ENCODE results near the gene BDH1.

DNA sequence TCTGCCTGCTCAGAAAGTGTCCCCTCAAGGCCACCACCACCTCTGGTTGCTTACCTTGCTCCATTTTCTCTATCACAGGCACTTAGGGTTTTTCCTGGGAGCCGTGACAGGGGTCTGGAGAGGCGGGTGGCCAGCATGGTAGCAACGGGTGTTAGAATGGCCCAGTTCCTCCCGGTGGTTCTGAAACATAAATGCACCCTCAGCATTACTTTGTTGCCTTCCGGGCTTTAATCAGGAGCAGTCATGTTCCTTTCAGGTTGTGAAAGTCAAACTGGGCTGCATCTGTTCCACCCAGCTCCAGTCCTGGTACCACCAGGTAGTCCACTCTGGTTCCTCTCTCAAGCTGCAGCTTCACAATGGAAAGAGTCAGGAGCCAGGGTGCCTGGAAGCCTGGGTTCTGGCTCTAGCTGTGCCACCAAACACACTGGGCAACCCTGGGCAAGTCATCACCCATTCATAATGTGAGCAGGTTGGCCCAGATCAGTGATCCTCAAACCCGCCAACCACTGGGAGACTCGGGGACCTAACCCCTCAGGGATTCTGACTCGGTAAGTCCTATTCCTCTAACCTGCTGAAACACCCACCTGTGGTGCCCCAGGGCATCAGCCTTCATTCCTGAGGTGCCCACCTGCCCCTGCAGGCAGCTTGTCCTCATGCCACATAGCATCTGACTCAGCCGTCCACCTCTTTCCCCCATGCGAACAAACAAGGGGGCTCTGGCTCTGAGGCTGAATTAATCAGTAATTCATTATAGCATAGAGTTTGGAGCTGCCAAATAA, 9.3 kb downstream of the BDH1 start:
- TF ChIP-seq POLR2A (IDR thresholded peaks at IDR 0.05; ENCODE audit: low read length) (no peak), GATA1 (IDR thresholded peaks at IDR 0.05; ENCODE audit: low read depth, low read length) (no peak)
